Mucosa of descending colon (tissue), 3 donors: Measurements from ENCODE around the gene SGK1. TPM values are rescaled to one million over a fixed set of nuclear protein-coding genes. Genes with fewer than 3 reads are reported as not detected.

Experiments used
- ATAC-seq: fragments of 200-7000 bp; cut with Tn5 transposase; one replicate; pipeline ENCODE4 v1.9.1; 2020; ENCODE audit warnings: mild to moderate bottlenecking, moderate library complexity
- DNase-seq, 3 donors: peaks; one replicate each; pipeline ENCODE4 v3.0.0-alpha.2; 2020
- H3K36me3 ChIP-seq: fragments of 200-600 bp; one replicate; pipeline ENCODE4 v1.8.0; 2021; ENCODE audit warnings: low read depth, mild to moderate bottlenecking
- H3K4me1 ChIP-seq: fragments of 200-600 bp; one replicate; pipeline ENCODE4 v1.8.0; 2021; ENCODE audit warnings: low read depth, mild to moderate bottlenecking
- H3K4me3 ChIP-seq: fragments of 200-600 bp; one replicate; pipeline ENCODE4 v1.8.0; 2021; ENCODE audit warnings: mild to moderate bottlenecking
- H3K9me3 ChIP-seq: fragments of 200-600 bp; one replicate; pipeline ENCODE4 v1.8.0; 2021; ENCODE audit warnings: mild to moderate bottlenecking
- intact Hi-C, 2 donors: fragments of 100-400 bp; cut with DNase I in 1 of 2; cut with micrococcal nuclease in 1 of 2; formaldehyde crosslinking; loops; one replicate each; pipeline versions ENCODE4 v1.11.0 to v1.11.1; 2022; cut with DNase I, micrococcal nuclease
- total RNA-seq, 3 donors: library from RNA; stranded (reverse); fragmentation: NEBNext Ultra II Directional in 2 of 3; extraction: Animal tissue kit (Norgen Biotek cat#: 25700) in 2 of 3; gene quantifications; one replicate each; pipeline versions ENCODE4 v1.2.1 to v1.2.4, GENCODE V29; 2021 to 2023
- TF ChIP-seq, protein P1 (sequence below): fragments of 200-600 bp; IDR thresholded peaks from one replicate; pipeline ENCODE4 v1.8.0; 2022; ENCODE audit warnings: antibody characterized with exemption, mild to moderate bottlenecking
- donor health status: DM: no; HTN: no; CAD: no; lungs with moderate emphysema.
- donor health status: DM: no; HTN: no; CAD: no.
- donor health status: DM: no; HTN: yes; CAD: no.

SGK1 gene
- total RNA-seq, 3 donors from 2014 or later: 49.4 to 492 (median 55.0) TPM

DNA sequence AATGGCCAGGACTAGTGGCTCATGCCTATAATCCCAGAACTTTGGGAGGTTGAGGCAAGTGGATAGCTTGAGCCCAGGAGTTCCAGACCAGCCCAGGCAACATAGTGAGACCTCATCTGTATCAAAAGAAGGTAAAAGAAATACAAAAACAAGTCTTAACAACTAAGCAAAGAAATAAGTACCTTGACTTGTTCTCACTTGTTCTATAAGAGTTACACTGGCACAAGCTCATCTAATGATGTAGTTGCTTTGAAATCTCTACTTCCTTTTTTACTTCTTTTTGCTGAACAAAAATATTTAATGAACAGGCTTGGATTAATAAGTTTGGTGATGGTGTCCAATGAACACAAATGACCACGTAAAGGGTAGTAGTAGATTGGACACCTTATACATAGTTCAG, 72.2 kb downstream of the SGK1 start:
- TF ChIP-seq, protein P1, sequence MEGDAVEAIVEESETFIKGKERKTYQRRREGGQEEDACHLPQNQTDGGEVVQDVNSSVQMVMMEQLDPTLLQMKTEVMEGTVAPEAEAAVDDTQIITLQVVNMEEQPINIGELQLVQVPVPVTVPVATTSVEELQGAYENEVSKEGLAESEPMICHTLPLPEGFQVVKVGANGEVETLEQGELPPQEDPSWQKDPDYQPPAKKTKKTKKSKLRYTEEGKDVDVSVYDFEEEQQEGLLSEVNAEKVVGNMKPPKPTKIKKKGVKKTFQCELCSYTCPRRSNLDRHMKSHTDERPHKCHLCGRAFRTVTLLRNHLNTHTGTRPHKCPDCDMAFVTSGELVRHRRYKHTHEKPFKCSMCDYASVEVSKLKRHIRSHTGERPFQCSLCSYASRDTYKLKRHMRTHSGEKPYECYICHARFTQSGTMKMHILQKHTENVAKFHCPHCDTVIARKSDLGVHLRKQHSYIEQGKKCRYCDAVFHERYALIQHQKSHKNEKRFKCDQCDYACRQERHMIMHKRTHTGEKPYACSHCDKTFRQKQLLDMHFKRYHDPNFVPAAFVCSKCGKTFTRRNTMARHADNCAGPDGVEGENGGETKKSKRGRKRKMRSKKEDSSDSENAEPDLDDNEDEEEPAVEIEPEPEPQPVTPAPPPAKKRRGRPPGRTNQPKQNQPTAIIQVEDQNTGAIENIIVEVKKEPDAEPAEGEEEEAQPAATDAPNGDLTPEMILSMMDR: no peak
- no peaks in the 10 kb centered on the region for H3K9me3 ChIP-seq
- H3K36me3 ChIP-seq: no peaks in the 10 kb centered on the region
- intact Hi-C loops: no loop called here
- no peak overlapping the region for H3K4me3 ChIP-seq
- DNase-seq: no peak
- ATAC-seq: no peak
- H3K4me1 ChIP-seq: no peaks in the 10 kb centered on the region

DNA sequence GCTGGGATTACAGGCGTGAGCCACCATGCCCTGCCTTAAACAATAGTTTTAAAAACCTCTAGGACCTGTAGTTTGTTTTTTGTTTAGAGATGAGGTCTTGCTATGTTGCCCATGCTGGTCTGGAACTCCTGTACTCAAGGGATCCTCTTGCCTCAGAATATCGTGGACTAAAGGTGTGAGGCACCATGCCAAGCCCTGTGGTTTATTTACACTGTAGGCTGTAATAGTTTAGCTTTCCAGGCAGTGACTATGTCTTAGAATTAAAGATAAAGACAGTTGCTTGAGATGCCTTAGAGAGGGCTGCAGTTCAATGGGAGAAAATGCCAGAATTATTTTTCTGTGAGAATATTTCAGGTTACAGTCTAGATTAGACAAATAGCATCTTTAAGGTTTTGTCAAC, 72.9 kb downstream of the SGK1 start:
- ATAC-seq: no peak
- H3K4me1 ChIP-seq: no peaks in the 10 kb centered on the region
- DNase-seq: peak in 1 of 3 donors; percentile 29

DNA sequence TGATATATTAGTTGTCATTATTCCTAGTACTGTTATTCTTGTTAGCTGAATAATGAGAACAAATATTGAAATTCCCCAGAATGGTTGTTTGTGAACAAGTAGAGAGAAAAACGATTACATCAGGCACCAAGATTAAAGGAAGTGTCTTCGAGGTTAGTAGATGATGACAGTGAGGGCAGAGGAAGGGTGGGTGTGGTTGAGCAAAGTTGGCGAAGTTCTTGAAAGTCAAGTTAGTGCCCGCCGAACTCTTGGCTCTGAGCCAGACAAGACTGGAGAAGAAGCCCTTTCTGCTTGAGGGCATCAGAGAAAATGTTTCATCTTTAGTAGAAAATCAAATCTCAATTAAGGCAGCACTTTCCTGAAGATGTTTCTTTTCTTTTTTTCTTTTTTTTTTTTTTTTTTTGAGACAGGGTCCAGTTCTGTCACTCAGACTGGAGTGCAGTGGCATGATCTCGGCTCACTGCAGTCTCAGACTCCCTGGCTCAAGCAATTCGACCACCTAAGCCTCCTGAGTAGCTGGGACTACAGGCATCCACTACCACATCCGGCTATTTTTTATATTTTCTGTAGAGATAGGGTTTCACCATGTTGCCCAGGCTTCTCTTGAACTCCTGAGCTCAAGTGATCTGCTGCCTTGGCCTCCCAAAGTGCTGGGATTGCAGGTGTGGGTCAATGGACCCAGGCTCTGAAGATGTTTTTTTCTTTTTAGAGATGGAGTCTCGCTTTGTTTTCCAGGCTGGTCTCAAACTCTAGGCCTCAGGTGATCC, 77.1 kb downstream of the SGK1 start:
- Histone ChIP-seq H3K4me1 (no peaks in the 10 kb centered on the region), H3K4me3 (no peak overlapping the region), H3K9me3 (no peaks in the 10 kb centered on the region), H3K36me3 (no peaks in the 10 kb centered on the region)
- intact Hi-C loops: no loop called here
- TF ChIP-seq, protein P1: no peak
- DNase-seq (peak in 2 of 3 donors; percentile 39 to 74), ATAC-seq (peak; percentile 63)

More for the DNA sequence above, 72.9 kb downstream of the SGK1 start:
- TF ChIP-seq, protein P1: no peak
- intact Hi-C loops: no loop called here
- Histone ChIP-seq H3K9me3 (no peaks in the 10 kb centered on the region), H3K4me3 (no peak overlapping the region), H3K36me3 (no peaks in the 10 kb centered on the region)

DNA sequence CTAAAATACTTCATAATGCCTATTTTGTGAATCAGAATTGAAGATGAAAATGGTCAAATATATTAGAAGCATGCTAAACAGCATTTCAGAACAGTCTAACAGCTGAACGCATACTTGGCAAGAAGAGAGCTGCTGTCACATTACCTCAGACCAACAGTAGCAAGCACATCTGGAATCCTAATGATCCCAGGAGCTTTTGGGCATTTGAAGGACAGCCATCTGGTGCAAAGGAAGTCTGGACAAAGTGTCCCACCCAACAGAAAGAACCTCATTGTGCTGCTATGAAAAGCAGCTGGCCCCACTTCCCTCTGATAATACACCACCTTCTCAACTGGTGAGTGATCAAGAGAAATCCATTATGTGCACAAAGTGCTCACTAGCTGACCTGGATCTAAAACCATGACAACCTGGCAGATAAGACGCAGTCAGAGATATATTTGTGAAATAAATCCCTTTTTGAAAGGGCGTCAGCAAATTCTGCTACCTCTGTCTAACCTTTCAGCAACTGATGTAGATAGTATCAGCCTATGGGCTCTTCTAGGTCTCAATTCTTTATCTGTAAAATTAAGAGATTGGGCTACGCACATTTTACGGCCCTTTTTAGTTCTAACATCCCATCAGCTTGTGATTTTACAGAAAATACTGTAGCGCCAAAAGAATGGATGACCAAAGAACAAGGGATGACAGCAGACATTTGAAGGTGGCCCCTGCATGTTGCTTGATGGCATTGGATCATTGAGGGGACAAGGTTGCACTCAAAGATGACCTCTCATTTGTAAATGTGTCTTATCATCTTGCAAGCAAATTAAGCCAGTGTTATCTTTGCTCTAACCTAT, 78.7 kb downstream of the SGK1 start:
- Histone ChIP-seq H3K9me3 (no peaks in the 10 kb centered on the region), H3K4me1 (no peaks in the 10 kb centered on the region), H3K36me3 (no peaks in the 10 kb centered on the region), H3K4me3 (no peak overlapping the region)
- DNase-seq (no peak), ATAC-seq (no peak)
- TF ChIP-seq, protein P1: no peak
- intact Hi-C loops: no loop called here

DNA sequence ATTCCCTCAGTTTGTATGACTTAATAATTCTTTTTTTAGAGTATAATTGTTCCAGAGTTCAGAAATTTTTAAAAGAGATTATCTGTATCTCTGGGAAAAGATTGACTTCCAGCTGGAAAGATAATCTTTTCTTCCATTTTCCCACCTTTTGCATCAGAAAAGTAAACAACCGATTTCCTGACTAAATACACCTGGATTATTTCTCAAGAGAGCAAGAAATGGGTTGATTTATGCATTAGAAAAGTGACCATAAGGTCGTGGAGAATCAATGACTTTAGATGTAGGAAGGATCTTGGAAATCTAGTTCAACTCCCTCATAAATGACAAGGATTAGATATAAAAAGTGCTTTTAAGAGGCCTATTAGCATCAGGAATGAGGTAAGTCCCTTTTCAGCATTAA, 79.9 kb downstream of the SGK1 start:
- intact Hi-C loops: no loop called here
- no peaks in the 10 kb centered on the region for H3K4me1 ChIP-seq
- DNase-seq (no peak), ATAC-seq (no peak)
- TF ChIP-seq, protein P1: no peak
- no peaks in the 10 kb centered on the region for H3K9me3 ChIP-seq
- H3K4me3 ChIP-seq: no peak overlapping the region
- H3K36me3 ChIP-seq: no peaks in the 10 kb centered on the region
